ENCODE results near the gene JAG2.

JAG2 gene

DNA sequence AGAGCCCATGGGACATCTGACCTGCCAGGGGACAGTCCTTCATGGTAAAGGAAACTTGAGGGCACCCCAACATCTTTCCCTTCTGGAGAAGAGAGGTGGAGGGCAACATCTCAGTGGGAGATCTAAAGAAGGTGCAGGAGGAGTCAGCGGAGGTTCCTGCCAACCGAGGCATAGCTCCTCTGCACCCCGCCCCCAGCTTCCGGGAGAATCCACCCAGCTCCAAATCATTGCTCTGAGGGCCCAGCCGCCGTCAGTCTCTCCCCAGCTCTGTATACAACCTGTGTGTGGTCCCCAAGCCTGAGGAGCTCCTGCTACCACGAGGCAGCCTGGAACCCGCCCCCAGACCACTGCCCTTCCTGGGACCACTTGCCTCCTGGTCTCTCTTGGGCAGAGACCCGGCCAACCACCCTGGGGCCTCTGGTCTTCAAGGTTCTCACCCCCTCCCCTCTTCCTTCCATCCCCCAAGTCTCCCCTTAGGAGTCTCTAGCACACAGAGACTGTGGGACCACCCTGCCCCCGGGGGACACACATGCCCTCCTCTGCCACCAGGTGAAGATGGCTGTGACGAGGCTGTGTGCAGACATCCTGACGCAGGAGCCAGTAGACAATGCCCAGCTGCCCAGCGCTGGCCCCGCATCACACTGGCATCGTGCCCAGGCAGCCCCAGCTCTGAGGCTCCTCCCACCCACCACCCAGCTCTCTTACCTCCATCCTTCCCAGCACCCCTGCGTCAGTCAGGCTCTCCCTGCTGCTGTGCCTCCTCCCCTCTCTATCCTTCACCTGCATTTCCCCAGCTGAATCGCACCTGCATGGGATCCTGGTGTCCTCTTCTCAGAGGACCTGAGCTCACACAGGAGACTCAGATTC lies 25.6 kb upstream of the JAG2 start:
- Histone ChIP-seq H3K36me3 (ENCODE audit: control insufficient read depth in 1 of 2, insufficient read depth in 2 of 2, low read length in 2 of 2) (no peaks in the 10 kb centered on the region), H3K27me3 (ENCODE audit: low read depth, low read length) (peaks cover 48% of the 10 kb centered on the region), H3K9me3 (ENCODE audit: control insufficient read depth in 1 of 2, low read length in 2 of 2) (no peaks in the 10 kb centered on the region), H3K27ac (ENCODE audit: low read length) (no peak overlapping the region), H3K4me3 (ENCODE audit: low read depth in 1 of 2, low read length in 2 of 2) (no peak overlapping the region), H3K4me1 (ENCODE audit: control insufficient read depth in 1 of 2, insufficient read depth in 2 of 2, low read length in 2 of 2) (peaks cover 0 to 27% of the 10 kb centered on the region in 2 donors)

- Histone ChIP-seq H3K4me1 (ENCODE audit: control insufficient read depth in 1 of 2, insufficient read depth in 2 of 2, low read length in 2 of 2) (peaks cover 0 to 27% of the 10 kb centered on the region in 2 donors), H3K9me3 (ENCODE audit: control insufficient read depth in 1 of 2, low read length in 2 of 2) (peaks cover 0 to 4% of the 10 kb centered on the region in 2 donors), H3K4me3 (ENCODE audit: low read depth in 1 of 2, low read length in 2 of 2) (no peak overlapping the region), H3K36me3 (ENCODE audit: control insufficient read depth in 1 of 2, insufficient read depth in 2 of 2, low read length in 2 of 2) (no peaks in the 10 kb centered on the region), H3K27ac (ENCODE audit: low read length) (no peak overlapping the region), H3K27me3 (ENCODE audit: low read depth, low read length) (peaks cover 47% of the 10 kb centered on the region)
Measured at GRCh38 chr14:105192866-105193731, 24.5 kb upstream of the JAG2 start.

GRCh38 chr14:105187935-105188524 lies 19.5 kb upstream of the JAG2 start:
- H3K27me3 ChIP-seq (ENCODE audit: low read depth, low read length), result peaks cover 4% of the 10 kb centered on the region

GRCh38 chr14:105187116-105187515 lies 18.5 kb upstream of the JAG2 start:
- Histone ChIP-seq H3K4me3 (ENCODE audit: low read depth in 1 of 2, low read length in 2 of 2) (no peak overlapping the region), H3K9me3 (ENCODE audit: control insufficient read depth in 1 of 2, low read length in 2 of 2) (peaks cover 0 to 6% of the 10 kb centered on the region in 2 donors), H3K4me1 (ENCODE audit: control insufficient read depth in 1 of 2, insufficient read depth in 2 of 2, low read length in 2 of 2) (no peaks in the 10 kb centered on the region), H3K36me3 (ENCODE audit: control insufficient read depth in 1 of 2, insufficient read depth in 2 of 2, low read length in 2 of 2) (no peaks in the 10 kb centered on the region), H3K27ac (ENCODE audit: low read length) (no peak overlapping the region), H3K27me3 (ENCODE audit: low read depth, low read length) (no peaks in the 10 kb centered on the region)

More at GRCh38 chr14:105187935-105188524, 19.5 kb upstream of the JAG2 start:
- no peaks in the 10 kb centered on the region for H3K4me1 ChIP-seq (ENCODE audit: control insufficient read depth in 1 of 2, insufficient read depth in 2 of 2, low read length in 2 of 2)
- peaks cover 0 to 6% of the 10 kb centered on the region in 2 donors for H3K9me3 ChIP-seq (ENCODE audit: control insufficient read depth in 1 of 2, low read length in 2 of 2)
- H3K4me3 ChIP-seq (ENCODE audit: low read depth in 1 of 2, low read length in 2 of 2), result no peak overlapping the region
- H3K27ac ChIP-seq (ENCODE audit: low read length), result no peak overlapping the region
- no peaks in the 10 kb centered on the region for H3K36me3 ChIP-seq (ENCODE audit: control insufficient read depth in 1 of 2, insufficient read depth in 2 of 2, low read length in 2 of 2)

DNA sequence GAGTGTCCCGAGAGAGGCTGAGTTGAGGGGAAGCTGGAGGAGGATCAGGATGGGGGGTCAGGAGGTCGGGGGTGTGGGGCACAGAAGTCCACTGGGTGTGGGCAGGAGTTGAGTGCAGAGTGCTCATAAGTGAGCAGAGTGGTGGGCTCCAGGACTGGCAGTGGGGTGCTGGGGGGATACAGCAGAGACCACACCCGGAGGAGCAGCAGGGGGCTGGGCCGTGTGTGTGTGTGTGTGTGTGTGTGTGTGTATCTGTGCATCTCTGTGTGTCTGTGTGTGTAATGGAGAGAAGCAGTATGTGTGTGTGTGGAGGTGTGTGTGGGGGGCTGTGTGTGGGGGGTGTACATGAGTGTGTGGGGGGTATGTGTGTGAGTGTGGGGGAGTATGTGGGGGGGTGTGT lies 17.4 kb upstream of the JAG2 start:
- Histone ChIP-seq H3K9me3 (ENCODE audit: control insufficient read depth in 1 of 2, low read length in 2 of 2) (peaks cover 0 to 6% of the 10 kb centered on the region in 2 donors), H3K4me1 (ENCODE audit: control insufficient read depth in 1 of 2, insufficient read depth in 2 of 2, low read length in 2 of 2) (peaks cover 0 to 7% of the 10 kb centered on the region in 2 donors), H3K27ac (ENCODE audit: low read length) (no peak overlapping the region), H3K27me3 (ENCODE audit: low read depth, low read length) (no peaks in the 10 kb centered on the region), H3K36me3 (ENCODE audit: control insufficient read depth in 1 of 2, insufficient read depth in 2 of 2, low read length in 2 of 2) (no peaks in the 10 kb centered on the region), H3K4me3 (ENCODE audit: low read depth in 1 of 2, low read length in 2 of 2) (no peak overlapping the region)

DNA sequence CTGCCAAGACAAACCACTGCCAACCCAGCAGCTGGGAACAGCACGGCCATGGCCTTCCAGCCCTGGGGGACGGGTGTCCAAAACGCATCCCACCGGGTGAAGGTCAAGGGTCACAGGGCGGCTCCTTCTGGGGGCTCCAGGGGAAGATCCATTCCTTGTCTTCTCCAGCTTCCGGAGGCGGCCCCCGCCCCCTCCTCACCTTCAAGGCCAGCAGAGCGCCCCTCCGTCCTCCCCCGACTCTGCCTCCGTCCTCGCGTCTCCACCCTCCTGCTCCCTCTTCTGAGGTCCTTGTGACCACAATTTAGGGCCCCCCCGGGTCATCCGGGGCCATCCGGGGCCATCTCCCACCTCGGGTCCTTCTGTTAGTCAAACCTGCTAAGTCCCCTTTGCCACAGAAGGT lies 16.4 kb upstream of the JAG2 start:
- Histone ChIP-seq H3K9me3 (ENCODE audit: control insufficient read depth in 1 of 2, low read length in 2 of 2) (peaks cover 0 to 6% of the 10 kb centered on the region in 2 donors), H3K4me3 (ENCODE audit: low read depth in 1 of 2, low read length in 2 of 2) (no peak overlapping the region), H3K27ac (ENCODE audit: low read length) (no peak overlapping the region), H3K4me1 (ENCODE audit: control insufficient read depth in 1 of 2, insufficient read depth in 2 of 2, low read length in 2 of 2) (peaks cover 0 to 13% of the 10 kb centered on the region in 2 donors), H3K36me3 (ENCODE audit: control insufficient read depth in 1 of 2, insufficient read depth in 2 of 2, low read length in 2 of 2) (no peaks in the 10 kb centered on the region), H3K27me3 (ENCODE audit: low read depth, low read length) (no peaks in the 10 kb centered on the region)

- Histone ChIP-seq H3K27me3 (ENCODE audit: low read depth, low read length) (no peaks in the 10 kb centered on the region), H3K4me1 (ENCODE audit: control insufficient read depth in 1 of 2, insufficient read depth in 2 of 2, low read length in 2 of 2) (peaks cover 0 to 13% of the 10 kb centered on the region in 2 donors), H3K4me3 (ENCODE audit: low read depth in 1 of 2, low read length in 2 of 2) (no peak overlapping the region), H3K36me3 (ENCODE audit: control insufficient read depth in 1 of 2, insufficient read depth in 2 of 2, low read length in 2 of 2) (no peaks in the 10 kb centered on the region), H3K27ac (ENCODE audit: low read length) (no peak overlapping the region), H3K9me3 (ENCODE audit: control insufficient read depth in 1 of 2, low read length in 2 of 2) (peaks cover 0 to 6% of the 10 kb centered on the region in 2 donors)
Measured at GRCh38 chr14:105184461-105184860, 15.9 kb upstream of the JAG2 start.

DNA sequence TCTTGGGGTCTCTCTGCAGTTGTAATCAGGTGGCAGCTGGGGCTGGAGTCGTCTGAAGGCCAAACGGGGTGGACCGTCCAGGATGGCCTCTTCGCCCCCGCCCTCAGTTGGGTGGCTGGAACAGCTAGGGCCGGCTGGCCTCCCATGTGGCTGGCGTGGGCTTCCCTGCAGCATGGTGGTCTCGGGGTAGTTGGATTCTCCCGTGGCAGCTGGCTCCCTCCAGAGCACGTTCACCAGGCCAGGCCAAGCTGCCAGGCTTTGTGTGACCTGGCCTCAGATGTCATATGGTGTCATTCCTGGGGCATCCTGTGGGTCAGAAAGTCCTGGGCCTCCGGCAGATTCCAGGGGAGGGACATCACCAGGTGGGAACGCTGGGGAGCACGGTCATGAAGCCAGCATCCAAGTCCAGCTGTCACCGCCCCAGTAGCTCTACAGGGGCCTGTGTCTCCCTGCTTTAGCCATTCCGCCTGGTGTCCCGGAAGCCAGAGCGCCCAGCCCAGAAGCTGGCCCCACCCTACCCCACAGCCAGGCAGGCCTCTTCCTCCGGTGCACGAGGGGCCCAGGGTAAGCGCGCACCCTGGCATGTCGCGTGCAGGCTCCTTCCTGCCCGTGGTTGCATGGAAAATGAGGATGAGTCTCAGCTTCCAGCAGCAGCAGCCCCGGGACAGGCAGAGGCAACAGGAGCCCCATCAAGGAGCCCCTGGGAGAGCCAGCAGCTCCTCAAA lies 13.9 kb upstream of the JAG2 start:
- Histone ChIP-seq H3K9me3 (ENCODE audit: control insufficient read depth in 1 of 2, low read length in 2 of 2) (no peaks in the 10 kb centered on the region), H3K27ac (ENCODE audit: low read length) (no peak overlapping the region), H3K4me3 (ENCODE audit: low read depth in 1 of 2, low read length in 2 of 2) (no peak overlapping the region), H3K27me3 (ENCODE audit: low read depth, low read length) (no peaks in the 10 kb centered on the region), H3K4me1 (ENCODE audit: control insufficient read depth in 1 of 2, insufficient read depth in 2 of 2, low read length in 2 of 2) (peaks cover 0 to 13% of the 10 kb centered on the region in 2 donors), H3K36me3 (ENCODE audit: control insufficient read depth in 1 of 2, insufficient read depth in 2 of 2, low read length in 2 of 2) (no peaks in the 10 kb centered on the region)

DNA sequence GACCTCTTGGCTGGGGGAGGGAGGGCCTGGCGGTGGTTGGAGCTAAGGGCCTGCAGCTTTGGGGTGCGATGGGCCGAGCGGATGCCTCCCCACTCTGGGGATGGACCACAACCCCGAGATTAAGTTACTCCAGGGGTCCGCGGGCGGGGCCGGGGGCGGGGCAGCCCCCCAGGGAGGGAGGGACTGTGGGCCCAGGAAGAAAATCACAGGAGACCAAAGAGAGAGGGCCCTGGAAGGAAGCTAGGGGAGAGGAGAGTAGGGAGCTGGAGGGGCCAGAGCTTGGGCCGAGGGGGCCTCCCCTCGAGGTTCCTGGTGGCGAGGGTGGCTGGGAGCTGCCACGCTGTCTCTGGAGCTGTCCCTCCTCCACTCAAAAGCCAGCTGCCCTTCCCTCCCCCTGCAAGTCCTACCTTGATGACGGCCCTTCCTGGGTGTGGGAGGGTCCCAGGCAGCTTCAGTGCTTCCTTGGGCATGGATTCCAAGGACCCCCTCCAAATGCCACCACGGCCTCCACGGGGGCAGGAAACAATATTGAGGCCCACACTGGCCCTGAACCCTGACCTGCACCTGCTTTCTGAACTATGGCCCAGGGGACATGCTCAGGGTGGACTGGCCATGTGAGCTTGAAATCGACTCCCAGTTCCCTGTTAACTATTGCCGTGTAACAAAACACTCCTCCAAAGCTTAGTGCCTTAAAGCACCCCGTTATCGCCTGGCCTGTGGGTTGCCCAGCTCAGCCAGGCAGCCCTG lies 13.1 kb upstream of the JAG2 start:
- Histone ChIP-seq H3K9me3 (ENCODE audit: control insufficient read depth in 1 of 2, low read length in 2 of 2) (no peaks in the 10 kb centered on the region), H3K27ac (ENCODE audit: low read length) (no peak overlapping the region), H3K4me3 (ENCODE audit: low read depth in 1 of 2, low read length in 2 of 2) (no peak overlapping the region), H3K27me3 (ENCODE audit: low read depth, low read length) (no peaks in the 10 kb centered on the region), H3K4me1 (ENCODE audit: control insufficient read depth in 1 of 2, insufficient read depth in 2 of 2, low read length in 2 of 2) (peaks cover 0 to 13% of the 10 kb centered on the region in 2 donors), H3K36me3 (ENCODE audit: control insufficient read depth in 1 of 2, insufficient read depth in 2 of 2, low read length in 2 of 2) (no peaks in the 10 kb centered on the region)

Data from muscle layer of duodenum (tissue), 2 donors.